Upper lobe of right lung (tissue), 1 donor: ENCODE data around the gene MRM1. TPM values are rescaled to one million over a fixed set of nuclear protein-coding genes. Genes with fewer than 3 reads are reported as not detected.

Source experiments
- ATAC-seq: fragments of 200-7000 bp; cut with Tn5 transposase; one replicate; pipeline ENCODE4 v1.9.1; 2020; ENCODE audit warnings: mild to moderate bottlenecking, moderate library complexity
- DNase-seq: peaks from one replicate; pipeline ENCODE4 v3.0.0-alpha.2; 2020
- H3K27ac ChIP-seq: fragments of 200-600 bp; one replicate; pipeline ENCODE4 v1.8.0; 2022
- H3K27me3 ChIP-seq: fragments of 200-600 bp; one replicate; pipeline ENCODE4 v1.8.0; 2022; ENCODE audit warnings: mild to moderate bottlenecking
- H3K36me3 ChIP-seq: fragments of 200-600 bp; one replicate; pipeline ENCODE4 v1.8.0; 2022
- H3K4me1 ChIP-seq: fragments of 200-600 bp; one replicate; pipeline ENCODE4 v1.8.0; 2022
- H3K4me3 ChIP-seq: fragments of 200-600 bp; one replicate; pipeline ENCODE4 v1.8.0; 2022; ENCODE audit warnings: mild to moderate bottlenecking
- H3K9me3 ChIP-seq: fragments of 200-600 bp; one replicate; pipeline ENCODE4 v1.8.0; 2022
- intact Hi-C: fragments of 100-400 bp; cut with DNase I; formaldehyde crosslinking; loops from one replicate; pipeline ENCODE4 v1.11.0; 2022
- total RNA-seq: library from RNA; stranded (reverse); fragmentation: NEBNext Ultra II Directional; extraction: Animal tissue kit (Norgen Biotek cat#: 25700); gene quantifications from one replicate; pipeline ENCODE4 v1.2.1, GENCODE V29; 2021
- TF ChIP-seq, protein P1 (sequence below): fragments of 200-600 bp; IDR thresholded peaks from one replicate; pipeline ENCODE4 v1.8.0; 2022; ENCODE audit warnings: antibody characterized with exemption
- donor health status: DM: no; HTN: yes; CAD: no; lungs with severe emphysema.

The MRM1 gene
- total RNA-seq, 1 donor from 2014 or later, result 5.6 TPM

DNA sequence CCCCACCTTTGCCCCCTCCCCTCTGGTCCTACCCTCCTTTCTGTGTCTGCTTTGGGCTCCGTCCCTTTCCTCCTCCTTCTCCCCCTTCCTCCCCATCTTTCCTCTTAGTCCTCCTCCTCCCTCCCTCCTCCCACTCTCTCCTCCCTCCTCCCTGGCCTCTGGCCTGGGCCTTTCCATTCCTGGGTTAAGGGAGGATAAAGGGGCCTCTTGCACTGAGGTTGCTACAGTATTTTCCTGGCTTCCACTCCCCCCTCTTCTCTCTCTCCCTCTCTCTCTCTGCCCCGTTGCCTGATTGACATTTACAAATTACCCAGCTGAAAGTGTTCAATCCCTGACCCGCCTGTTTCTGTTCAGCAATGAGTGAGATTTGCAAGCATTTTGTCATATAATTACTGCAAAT lies 44.0 kb downstream of the MRM1 start:
- no peaks in the 10 kb centered on the region for H3K9me3 ChIP-seq
- ATAC-seq (no peak), DNase-seq (no peak)
- TF ChIP-seq, protein P1, sequence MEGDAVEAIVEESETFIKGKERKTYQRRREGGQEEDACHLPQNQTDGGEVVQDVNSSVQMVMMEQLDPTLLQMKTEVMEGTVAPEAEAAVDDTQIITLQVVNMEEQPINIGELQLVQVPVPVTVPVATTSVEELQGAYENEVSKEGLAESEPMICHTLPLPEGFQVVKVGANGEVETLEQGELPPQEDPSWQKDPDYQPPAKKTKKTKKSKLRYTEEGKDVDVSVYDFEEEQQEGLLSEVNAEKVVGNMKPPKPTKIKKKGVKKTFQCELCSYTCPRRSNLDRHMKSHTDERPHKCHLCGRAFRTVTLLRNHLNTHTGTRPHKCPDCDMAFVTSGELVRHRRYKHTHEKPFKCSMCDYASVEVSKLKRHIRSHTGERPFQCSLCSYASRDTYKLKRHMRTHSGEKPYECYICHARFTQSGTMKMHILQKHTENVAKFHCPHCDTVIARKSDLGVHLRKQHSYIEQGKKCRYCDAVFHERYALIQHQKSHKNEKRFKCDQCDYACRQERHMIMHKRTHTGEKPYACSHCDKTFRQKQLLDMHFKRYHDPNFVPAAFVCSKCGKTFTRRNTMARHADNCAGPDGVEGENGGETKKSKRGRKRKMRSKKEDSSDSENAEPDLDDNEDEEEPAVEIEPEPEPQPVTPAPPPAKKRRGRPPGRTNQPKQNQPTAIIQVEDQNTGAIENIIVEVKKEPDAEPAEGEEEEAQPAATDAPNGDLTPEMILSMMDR, result no peak
- H3K36me3 ChIP-seq, result no peaks in the 10 kb centered on the region
- no peak overlapping the region for H3K4me3 ChIP-seq
- H3K4me1 ChIP-seq, result peaks cover 12% of the 10 kb centered on the region
- intact Hi-C loops, result no loop called here
- H3K27ac ChIP-seq, result no peak overlapping the region
- peaks cover 78% of the 10 kb centered on the region for H3K27me3 ChIP-seq

DNA sequence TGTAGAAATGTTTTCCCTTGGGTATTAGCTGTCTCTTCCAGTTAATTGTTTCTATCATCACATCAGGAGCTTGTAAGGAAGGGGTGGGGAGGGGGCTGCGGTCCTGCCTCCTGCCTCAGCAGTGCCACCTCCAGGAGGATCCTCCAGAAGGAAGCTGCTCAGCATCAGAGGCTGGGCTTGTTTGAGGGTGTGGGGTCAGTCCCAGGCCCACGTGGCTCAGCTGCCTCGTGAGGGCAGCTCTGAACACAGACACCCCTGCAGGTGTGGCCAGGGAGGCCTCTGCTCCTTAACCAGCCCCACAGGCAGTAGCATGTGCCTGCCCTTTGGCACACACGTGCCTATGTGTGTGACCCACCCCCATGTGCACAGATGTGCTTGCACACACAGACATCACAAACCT lies 46.3 kb downstream of the MRM1 start:
- ATAC-seq, result no peak
- Histone ChIP-seq H3K27ac (no peak overlapping the region), H3K4me1 (no peaks in the 10 kb centered on the region), H3K36me3 (no peaks in the 10 kb centered on the region), H3K9me3 (no peaks in the 10 kb centered on the region), H3K4me3 (no peak overlapping the region), H3K27me3 (peaks cover 56% of the 10 kb centered on the region)
- no peak for DNase-seq
- TF ChIP-seq, protein P1, result no peak
- intact Hi-C loops, result no loop called here

DNA sequence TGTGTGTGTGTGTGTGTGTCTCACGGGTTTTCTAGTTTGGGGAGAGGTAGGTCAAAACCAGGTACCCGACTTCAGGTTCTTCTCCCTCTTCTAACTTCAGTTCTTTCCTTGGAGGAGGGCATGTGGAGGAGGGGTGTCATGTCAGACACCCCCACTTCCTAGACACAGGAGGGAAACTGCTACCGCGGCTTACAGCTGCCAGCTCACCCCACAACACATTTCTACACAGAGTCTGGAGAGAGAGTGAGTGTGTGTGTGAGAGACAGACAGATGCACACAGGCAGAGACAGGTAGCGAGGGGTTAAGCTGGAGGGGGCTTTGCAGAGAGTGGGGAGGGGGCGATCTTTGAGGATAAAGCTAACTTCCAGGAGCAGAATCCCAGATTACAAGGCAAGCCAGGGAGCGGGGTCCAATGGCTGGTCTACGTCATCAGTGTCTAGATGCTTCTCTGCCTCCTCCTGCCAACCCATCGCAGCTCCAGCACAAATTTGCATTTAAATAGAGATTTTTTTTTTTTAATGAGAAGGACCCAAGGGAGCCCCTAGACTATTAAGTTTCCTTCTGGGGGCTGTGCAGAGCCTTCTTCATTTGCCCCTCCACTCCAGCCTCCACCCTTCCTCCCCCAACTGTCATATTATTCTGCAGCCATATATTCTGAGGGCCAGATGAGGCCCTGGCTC lies 48.9 kb downstream of the MRM1 start:
- TF ChIP-seq, protein P1, result no peak
- intact Hi-C loops, result no loop called here
- no peaks in the 10 kb centered on the region for H3K36me3 ChIP-seq
- H3K27me3 ChIP-seq, result peaks cover 52% of the 10 kb centered on the region
- ATAC-seq, result no peak
- H3K4me3 ChIP-seq, result no peak overlapping the region
- H3K9me3 ChIP-seq, result no peaks in the 10 kb centered on the region
- no peak overlapping the region for H3K27ac ChIP-seq
- H3K4me1 ChIP-seq, result no peaks in the 10 kb centered on the region
- DNase-seq, result no peak

DNA sequence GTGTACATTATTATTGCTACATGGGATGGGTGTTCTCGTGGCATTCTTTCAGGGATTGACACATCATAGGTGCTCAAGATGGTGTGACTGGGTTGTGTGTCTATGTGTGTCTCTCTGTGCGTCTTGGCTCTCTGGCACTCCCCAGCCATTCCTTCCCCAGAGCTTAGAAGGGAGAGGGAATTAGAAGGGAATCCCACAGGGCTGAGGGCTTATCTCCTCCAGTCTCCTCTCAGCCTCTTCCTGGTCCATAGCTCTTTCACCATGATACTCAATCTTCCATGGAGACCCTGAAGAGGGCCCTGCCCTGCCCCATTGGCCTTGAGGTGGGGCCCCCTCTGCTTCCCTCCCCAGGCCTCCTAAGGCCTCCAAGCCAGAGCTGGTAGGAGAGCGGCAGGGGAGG lies 52.0 kb downstream of the MRM1 start:
- TF ChIP-seq, protein P1, result no peak
- Histone ChIP-seq H3K27me3 (peaks cover 43% of the 10 kb centered on the region), H3K27ac (no peak overlapping the region), H3K9me3 (no peaks in the 10 kb centered on the region), H3K4me3 (no peak overlapping the region), H3K4me1 (no peaks in the 10 kb centered on the region), H3K36me3 (no peaks in the 10 kb centered on the region)
- ATAC-seq (no peak), DNase-seq (no peak)
- intact Hi-C loops, result no loop called here

DNA sequence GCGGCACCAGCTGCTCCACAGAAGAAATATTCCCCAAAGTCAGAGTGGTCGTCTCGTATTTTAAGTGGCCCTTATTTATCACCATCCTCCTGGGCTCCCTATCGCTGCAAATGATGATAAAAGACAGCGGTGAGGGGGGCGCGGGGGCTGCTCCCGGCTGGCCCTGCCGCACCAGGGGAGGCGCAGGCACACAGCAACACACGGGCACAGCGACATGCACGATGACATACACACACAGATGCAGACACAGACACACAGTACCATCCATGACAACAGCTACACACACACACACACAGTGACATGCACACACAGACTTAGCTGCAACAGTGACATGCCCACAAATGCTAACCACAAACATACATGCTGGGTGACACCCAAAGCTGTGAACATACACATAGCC lies 52.5 kb downstream of the MRM1 start:
- Histone ChIP-seq H3K27me3 (peaks cover 48% of the 10 kb centered on the region), H3K4me3 (no peak overlapping the region), H3K27ac (no peak overlapping the region), H3K4me1 (no peaks in the 10 kb centered on the region), H3K9me3 (no peaks in the 10 kb centered on the region), H3K36me3 (no peaks in the 10 kb centered on the region)
- no peak for DNase-seq
- TF ChIP-seq, protein P1, result no peak
- ATAC-seq, result no peak
- intact Hi-C loops, result no loop called here

DNA sequence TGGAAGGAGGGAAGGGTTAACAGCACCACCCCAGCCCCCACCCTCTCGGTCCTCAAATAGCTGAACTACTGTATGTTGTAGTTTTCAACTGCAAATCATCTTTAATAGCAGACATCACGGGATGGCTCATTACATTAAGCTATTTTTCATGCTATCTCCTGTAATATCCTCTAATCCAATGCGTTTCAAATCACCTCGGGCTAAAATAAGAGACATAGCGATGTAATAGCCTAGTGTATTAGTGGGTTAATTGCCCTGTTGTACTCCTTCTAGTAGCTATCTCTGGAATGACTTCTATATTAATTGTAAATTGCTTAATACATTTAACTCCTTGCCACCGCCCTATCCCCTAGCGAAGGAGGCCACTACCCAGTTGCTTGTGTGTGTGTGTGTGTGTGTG lies 54.3 kb downstream of the MRM1 start:
- no peak overlapping the region for H3K4me3 ChIP-seq
- ATAC-seq (no peak), DNase-seq (no peak)
- no peak overlapping the region for H3K27ac ChIP-seq
- H3K36me3 ChIP-seq, result no peaks in the 10 kb centered on the region
- H3K4me1 ChIP-seq, result no peaks in the 10 kb centered on the region
- H3K9me3 ChIP-seq, result no peaks in the 10 kb centered on the region
- TF ChIP-seq, protein P1, result no peak
- peaks cover 52% of the 10 kb centered on the region for H3K27me3 ChIP-seq
- intact Hi-C loops, result no loop called here
